ENCODE measurements around the gene TUSC7.

TUSC7 gene

GRCh38 chr3:116734243-116734642 lies 24.7 kb downstream of the TUSC7 start:
- TF ChIP-seq CTCF (conservative IDR thresholded peaks at IDR 0.05) = no peak
- H3K27ac ChIP-seq = no peak overlapping the region

GRCh38 chr3:116739678-116740077 lies 30.1 kb downstream of the TUSC7 start:
- H3K27ac ChIP-seq = no peak overlapping the region
- TF ChIP-seq CTCF (conservative IDR thresholded peaks at IDR 0.05) = no peak

- TF ChIP-seq CTCF (conservative IDR thresholded peaks at IDR 0.05) = no peak
- H3K27ac ChIP-seq = no peak overlapping the region
Measured at GRCh38 chr3:116740293-116740692, 30.7 kb downstream of the TUSC7 start.

- no peak for TF ChIP-seq CTCF (conservative IDR thresholded peaks at IDR 0.05)
- no peak overlapping the region for H3K27ac ChIP-seq
Measured at GRCh38 chr3:116741467-116741866, 31.9 kb downstream of the TUSC7 start.

GRCh38 chr3:116743062-116743461 lies 33.5 kb downstream of the TUSC7 start:
- no peak for TF ChIP-seq CTCF (conservative IDR thresholded peaks at IDR 0.05)
- no peak overlapping the region for H3K27ac ChIP-seq

- TF ChIP-seq CTCF (conservative IDR thresholded peaks at IDR 0.05) = no peak
- H3K27ac ChIP-seq = no peak overlapping the region
Measured at GRCh38 chr3:116749388-116749787, 39.8 kb downstream of the TUSC7 start.

- TF ChIP-seq CTCF (conservative IDR thresholded peaks at IDR 0.05) = no peak
Measured at GRCh38 chr3:116757315-116757714, 47.7 kb downstream of the TUSC7 start.

GRCh38 chr3:116759316-116759715 lies 49.7 kb downstream of the TUSC7 start:
- H3K27ac ChIP-seq = no peak overlapping the region
- TF ChIP-seq CTCF (conservative IDR thresholded peaks at IDR 0.05) = no peak

More at GRCh38 chr3:116757315-116757714, 47.7 kb downstream of the TUSC7 start:
- no peak overlapping the region for H3K27ac ChIP-seq
